HG02970 (cell line): ENCODE data around the gene OR2T1.
"Not testable (repeated sequence)": the region's sequence is repeated elsewhere in the genome, so short reads cannot be mapped to it uniquely, and the experiment has no call there.

Source experiments
- ATAC-seq: cut with Tn5 transposase; IDR thresholded peaks from one replicate; pipeline ENCODE4 v1.9.1; 2021; ENCODE audit warnings: mild to moderate bottlenecking, moderate library complexity, moderate number of reproducible peaks; ENCODE audit not compliant: unreplicated experiment, low FRiP score

OR2T1 gene, protein sequence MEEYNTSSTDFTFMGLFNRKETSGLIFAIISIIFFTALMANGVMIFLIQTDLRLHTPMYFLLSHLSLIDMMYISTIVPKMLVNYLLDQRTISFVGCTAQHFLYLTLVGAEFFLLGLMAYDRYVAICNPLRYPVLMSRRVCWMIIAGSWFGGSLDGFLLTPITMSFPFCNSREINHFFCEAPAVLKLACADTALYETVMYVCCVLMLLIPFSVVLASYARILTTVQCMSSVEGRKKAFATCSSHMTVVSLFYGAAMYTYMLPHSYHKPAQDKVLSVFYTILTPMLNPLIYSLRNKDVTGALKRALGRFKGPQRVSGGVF

DNA sequence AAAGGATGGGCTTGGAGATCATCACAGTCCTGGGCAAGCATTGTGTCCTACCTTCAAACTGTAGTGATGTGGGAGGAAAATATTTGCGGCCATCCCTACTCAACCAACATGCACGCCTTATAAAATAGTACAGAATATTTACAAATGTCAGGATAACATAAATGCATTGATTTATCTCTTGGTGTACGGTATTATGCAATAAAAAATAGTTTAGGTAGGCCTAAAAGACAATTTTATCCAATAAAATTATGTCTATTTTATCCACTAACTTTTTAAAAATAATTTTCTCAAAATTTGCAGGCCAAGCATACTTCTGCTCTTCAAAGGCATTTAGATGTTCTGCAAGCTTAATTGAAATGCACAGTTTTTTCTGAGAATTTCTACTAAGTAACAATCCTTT is at the start of gene OR2T1:
Gene OR2T1 (plus strand): TSS at position 301 of the 400 bp plus-strand sequence. CDS start 3,100 bp downstream, outside the sequence.
- ATAC-seq = no peak

DNA sequence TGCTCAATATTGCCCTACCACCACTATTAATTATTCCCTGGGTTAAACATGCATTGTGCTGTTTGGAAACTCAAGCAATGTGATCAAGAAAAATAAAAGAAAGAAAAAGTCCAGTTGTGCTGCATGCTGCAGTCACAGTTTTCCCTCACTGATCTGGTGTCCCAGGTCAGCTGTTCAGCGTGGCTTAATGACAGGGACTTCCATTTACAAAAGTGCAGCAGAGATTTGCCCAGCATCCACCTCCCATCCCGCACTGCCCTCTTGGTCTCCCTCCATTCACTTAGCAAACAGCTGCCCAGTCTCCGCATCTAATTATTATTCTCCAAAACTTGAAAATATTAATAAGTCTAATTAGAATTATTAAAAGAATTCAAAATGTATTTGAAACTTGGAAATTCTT is 43.4 kb upstream of the OR2T1 start:
- ATAC-seq = no peak

DNA sequence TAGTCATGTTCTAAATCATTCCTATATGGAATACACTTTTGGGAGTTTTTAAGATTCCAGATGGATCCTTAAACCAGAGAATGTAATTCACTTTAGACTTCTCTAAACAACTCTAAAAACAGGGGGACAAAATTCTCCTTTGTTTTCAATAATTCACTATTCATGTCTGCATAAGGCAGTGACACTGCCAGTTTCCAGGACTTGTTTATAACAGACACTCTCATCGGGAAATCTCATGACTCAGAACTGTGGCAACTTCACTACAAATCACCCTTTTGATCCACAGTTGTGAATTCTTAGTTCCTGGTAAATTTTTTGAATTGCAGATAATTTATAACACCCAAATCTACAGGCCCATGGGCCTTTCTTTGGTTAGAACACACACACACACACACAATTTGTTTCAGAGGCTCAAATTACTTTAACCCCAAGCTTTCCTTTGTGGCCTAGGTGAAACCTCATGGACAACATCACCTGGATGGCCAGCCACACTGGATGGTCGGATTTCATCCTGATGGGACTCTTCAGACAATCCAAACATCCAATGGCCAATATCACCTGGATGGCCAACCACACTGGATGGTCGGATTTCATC is 41.6 kb upstream of the OR2T1 start, which contains the start of gene OR2T4:
Gene OR2T4 (plus strand): TSS at position 545 of the 595 bp plus-strand sequence. CDS start 0 bp downstream, at position 545.
- ATAC-seq = no peak

DNA sequence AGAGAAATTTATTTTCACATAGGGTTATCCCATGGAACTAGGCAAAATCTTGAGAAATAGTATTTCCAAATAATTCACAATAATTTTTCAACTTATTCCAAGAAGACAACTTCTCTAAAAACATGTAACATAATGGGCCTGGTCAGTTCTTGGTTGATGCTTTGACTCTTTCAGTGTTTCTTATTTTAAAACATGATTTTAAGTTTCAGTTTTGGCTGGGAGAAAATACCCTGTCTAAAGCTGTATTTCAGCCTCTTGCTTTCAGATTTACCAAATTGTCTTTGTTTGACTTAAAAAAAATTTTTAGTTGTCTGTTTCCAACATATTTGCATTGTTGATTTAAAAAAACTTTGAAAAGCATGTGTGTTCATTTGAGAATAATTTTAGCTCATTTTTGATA is 36.2 kb upstream of the OR2T1 start:
- no peak for ATAC-seq

DNA sequence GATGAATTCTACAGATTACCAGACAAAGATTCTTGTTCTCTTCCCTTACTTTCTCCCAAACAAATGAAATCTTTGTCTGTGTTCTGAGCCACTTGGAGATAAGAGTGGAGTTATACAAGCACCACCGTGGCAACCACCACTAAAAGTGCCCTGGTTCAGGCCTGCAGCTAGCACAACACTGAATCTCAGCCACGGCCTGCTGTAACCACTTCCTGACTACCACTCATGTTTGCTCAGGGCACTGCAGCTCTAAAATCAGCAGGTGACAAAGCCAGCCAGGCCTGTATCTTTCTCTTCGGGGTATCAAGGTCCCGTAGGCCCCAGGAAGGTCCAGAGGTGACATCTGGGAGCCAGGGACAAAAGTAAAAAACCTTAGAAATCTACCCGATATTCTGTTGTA is 30.5 kb upstream of the OR2T1 start:
- no peak for ATAC-seq

DNA sequence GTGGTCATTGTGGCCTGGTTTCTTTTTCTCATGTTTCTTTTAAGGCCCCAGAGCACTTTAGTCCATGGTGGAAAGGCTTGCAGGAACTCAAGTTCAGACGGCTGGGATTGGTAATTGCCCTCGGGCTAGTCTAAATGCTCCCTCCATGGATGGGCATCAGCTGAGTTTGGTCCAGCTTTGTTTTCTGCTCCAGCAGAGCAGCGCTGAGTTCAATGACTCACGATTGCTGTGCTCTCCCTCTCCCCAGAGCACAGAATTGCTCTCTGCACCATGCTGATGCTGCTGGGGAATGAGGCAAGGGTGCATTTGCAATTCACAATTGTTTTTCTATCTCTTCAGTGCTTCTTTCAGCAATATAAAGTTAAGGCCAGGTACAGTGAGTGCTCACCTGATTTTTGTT is 29.1 kb upstream of the OR2T1 start:
- no peak for ATAC-seq

DNA sequence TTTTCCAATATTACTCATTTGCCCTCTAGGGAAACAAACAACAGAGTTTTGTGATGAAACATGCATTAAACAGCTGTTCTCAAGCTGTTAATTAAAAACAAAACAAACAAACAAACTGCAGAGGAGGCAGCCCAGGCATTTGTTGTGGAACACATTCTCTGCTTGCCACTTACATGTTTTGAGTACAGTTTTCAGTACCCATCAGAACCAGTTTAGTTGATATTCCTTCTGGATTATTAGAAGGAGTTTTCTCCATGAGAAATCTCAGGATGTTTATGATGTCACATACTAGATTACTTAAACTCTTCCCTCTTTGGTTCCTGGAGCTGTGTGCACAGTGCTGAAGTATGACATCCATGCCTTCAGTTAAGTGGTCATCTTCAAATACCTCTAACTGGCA is 27.4 kb upstream of the OR2T1 start, which contains the start of gene OR2T6:
Gene OR2T6 (plus strand): TSS at position 301 of the 400 bp plus-strand sequence. CDS start 11,863 bp downstream, outside the sequence.
- no peak for ATAC-seq

DNA sequence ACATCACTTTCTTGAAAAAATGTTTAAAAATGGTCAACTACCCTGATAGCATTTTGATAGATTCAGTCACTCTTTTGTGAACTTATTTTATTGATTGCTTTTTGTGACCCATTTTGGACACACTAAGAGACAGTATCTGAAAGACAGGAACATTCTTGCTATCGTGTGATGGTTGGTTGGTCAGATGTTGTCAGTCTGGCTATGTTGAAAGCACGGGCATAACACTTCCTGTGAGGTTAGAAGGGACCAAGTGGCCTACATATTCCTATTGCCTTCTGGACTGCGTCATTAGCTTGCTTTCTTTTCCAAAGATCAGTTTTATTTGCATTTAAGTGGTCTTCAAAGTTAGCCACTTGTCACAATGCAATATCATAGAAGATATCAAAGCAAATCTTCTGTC is 25.9 kb upstream of the OR2T1 start:
- no peak for ATAC-seq

DNA sequence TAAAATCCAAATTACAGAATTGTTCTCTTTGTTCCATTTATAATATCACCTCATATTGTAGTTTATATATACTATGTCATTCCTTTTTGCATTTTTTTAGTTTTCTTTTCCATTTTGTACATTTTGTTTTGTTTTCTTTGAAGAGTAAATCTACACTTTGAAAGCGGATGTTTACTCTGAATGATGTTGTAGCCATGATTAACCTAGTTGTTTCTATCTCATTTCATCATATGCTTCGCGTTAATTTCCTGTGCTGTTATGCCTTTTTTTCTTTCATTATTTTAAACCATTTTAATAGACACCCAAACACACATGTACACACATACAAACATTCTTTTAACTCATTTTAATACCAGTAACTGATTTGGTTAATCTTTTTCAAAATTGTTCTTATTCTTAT is 22.0 kb upstream of the OR2T1 start:
- no peak for ATAC-seq

DNA sequence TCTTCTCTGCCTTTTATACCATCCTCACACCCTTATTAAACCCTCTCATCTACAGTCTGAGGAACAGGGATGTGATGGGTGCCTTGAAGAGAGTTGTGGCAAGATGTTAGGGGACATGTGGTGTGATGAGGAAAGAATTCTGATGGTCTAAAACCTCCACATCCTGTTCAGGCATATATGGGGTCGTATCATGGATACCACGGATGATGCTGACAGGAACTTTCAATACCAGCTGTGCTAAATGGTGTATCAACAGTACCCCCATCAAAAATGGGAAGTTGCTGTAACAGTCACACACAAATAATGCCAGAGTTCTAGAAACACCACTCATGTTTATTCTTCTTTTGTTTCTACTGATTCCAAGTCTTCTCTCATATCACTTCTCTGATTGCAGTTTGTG is 14.4 kb upstream of the OR2T1 start:
- no peak for ATAC-seq

DNA sequence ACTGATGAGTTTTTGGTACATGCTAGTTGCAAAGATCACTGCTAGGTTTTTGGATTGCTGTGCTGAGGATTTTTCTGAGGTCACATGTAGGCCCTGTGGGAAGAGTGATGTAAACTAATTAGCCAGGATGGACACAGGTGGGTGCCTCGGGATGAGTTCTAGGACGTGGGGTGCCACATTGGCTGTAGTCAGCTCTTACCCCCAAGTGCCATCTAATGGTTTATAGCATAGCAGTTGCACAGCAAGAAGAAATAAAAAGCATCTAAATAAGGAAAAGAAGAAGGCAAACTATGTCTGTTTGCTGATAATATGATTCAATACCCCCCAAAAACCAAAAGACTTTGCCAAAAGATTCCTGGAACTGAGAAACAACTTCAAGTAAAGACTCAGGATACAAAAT is 9.8 kb upstream of the OR2T1 start:
- no peak for ATAC-seq

DNA sequence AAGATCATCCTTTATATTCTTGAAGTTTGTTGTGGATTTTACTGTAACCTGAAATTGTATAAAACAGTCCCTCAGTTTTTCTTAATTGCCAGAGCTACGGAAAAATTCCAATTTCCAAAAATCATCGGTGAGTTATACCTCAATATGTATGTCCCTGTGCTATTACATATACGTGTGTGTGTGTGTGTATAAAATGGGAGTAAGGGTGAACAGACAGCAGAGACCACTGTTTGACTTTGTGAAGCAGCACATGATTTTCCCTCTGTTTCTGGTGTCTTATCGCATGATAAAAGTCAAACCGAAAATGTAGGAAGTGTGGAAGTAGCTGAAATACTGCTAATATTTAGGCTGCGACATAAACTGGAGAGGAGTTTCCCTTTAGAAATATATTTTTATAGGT is 1.2 kb downstream of the OR2T1 start:
- ATAC-seq = no peak

DNA sequence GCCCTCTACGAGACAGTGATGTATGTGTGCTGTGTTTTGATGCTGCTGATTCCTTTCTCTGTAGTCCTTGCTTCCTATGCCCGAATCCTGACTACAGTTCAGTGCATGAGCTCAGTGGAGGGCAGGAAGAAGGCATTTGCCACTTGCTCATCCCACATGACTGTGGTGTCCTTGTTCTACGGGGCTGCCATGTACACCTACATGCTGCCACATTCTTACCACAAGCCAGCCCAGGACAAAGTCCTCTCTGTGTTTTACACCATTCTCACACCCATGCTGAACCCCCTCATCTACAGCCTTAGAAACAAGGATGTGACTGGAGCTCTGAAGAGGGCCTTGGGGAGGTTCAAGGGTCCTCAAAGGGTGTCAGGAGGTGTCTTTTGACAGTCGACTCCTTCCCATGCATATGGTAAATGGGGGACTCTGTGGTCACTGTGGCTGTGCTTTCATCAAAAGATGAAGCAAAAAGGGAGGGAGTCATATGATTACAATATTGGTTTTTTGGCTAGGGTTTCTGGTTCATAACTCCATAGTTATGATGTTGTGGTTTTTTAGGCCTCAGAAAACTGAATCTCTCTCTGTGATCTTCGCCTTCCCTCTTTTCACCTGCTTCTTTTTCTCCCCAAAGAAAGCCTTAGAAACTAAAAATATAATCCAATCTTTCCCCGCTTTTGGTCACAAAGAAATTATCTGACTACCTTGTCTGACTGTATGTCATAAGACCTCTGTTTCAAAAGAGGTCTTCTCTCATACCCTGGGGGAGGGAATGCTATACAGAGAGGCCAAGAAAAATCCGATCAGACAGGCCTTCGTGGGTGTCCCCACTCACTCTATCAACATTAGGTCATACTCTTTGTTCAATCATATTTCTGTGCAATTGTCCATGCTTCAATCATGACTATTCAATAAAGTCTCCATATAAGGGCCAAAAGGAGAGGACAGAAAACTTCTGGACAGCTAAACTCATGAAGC is 4.2 kb downstream of the OR2T1 start:
- no peak for ATAC-seq

DNA sequence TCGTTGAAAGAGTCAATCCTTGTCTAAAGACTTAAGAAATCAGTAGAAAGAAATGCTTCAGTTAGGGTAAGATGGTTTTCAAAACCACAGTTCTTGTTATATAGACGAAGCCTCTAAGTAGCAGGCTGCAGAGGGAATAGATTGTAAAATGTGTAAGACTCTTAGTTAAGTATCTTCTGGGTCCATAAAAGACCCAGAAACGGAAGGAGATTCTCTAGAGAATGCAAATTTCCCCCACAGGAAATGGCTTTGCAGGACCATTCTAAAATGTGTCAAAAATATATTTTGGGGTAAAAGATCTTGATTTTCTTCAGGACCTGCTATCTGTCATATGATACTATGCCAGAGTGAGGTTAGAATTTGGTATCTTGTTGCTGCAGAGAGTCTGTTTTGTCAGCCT is 13.4 kb downstream of the OR2T1 start:
- no peak for ATAC-seq

DNA sequence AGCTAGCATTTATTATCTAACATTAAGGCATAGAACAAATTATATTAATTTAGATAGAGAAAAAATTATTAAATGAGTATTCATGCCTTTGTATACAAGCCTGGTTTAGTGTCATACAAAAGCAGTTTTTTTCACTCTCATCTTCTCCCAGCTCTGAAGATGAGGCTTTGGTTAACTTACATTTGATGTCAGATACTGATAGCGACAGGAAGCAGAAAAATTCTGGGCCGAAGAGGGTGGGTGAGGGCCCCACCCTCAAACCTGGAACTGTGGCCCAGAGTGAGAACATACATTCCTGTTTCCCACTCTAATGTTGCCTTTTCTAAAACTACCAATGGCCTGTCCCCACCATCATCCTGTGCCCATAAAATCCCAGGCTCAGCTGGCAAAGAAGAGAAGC is 15.0 kb downstream of the OR2T1 start:
- ATAC-seq = no peak

DNA sequence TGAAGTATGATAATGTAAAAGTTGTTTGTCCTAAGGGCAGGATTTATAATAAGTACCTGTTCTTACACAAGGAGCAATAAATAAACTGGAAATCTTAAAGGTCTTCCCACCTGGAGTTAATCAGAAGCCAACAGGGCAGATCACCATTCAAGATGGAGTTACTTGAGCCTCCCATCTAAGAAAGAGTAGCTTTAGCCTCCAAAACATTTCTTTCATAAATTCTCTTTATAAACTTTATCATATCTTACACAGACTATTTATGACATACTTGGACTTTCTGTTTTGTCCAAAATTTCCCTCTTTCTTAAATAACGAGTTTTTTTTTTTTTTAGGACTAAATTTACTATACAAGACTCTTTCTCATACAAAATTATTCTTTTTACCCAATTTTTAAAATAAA is 18.5 kb downstream of the OR2T1 start:
- no peak for ATAC-seq

DNA sequence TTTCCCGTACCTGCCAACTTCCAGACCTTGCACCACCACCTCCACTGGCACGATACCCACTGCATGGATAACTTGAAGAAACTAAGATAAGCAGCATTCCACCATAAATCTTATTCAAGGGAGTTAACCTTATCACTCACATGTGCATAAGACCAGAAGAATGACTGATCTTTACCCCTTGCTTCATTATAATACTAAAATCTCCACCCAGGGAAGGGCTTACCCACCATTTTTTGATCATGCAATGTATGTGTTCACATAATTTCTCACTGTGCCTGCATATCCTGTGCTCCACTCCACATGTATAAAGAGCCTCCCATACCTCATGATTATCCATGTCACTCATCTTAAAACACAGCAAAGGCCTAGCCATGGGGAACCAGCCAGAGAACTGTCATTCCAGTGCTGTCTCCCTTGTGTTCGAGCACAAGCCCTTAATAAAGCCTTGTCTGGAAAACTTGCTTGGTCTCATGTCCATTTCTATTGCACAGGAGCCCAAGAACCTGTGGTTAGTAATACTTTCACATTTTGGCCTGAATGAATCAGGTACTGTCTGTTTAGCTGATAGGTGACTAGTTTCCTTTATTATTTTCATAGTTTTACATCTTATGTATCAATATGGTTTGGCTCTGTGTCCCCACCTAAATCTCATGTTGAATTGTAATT is 24.8 kb downstream of the OR2T1 start:
- not testable (repeated sequence) for ATAC-seq

DNA sequence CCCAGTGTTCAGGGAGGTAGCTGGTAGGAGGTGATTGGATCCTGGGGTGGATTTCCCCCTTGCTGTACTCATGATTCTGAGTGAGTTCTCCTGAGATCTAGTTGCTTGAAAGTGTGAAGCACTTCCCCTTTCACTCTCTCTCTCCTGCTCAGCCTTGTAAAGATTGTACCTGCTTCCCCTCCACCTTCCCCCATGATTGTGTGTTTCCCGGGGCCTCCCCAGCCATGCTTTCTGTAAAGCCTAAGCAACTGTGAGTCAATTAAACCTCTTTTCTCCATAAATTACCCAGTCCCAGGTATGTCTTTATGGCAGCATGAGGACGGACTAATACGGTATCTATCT is 25.3 kb downstream of the OR2T1 start:
- ATAC-seq = not testable (repeated sequence)

DNA sequence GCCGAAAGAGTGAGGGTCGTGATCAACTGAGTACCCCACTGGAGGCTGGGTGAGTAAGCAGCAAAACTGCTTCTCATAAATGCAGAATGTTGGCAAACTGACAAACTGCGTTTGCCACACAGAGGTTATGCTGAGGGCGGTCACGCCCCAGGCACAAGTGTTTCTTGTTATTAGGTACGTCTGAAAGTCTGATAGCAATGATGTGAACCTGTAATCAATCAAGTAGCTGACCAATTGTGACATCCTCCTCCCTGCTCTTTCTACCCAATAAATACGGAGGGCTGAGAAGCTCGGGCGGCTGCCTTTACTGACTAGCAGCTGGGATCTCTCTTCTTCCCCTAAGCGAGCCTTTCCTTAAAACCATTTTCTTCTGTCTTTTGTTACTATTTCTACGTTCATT is 28.8 kb downstream of the OR2T1 start:
- ATAC-seq = not testable (repeated sequence)

DNA sequence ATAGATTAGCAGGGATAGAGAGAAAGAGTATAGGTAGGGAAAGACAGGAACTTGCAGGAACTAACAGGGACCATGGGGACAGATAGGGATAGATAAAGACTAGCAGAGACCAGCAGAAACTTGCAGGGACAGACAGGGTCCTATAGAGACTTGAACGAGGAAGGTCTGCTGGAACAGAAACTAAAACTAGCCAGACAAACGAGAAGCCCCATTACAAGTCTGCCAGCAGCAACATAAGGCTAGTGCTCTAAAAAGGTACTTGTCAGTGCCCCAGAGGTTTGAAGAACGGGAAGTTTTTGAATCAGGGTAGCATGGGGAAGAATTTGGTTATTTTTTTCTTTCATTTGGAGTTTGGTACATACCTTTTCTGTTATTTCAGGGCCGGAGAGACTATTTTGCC is 29.4 kb downstream of the OR2T1 start:
- ATAC-seq = not testable (repeated sequence)
